ENCODE results near the gene GREB1L. TPM values are rescaled to one million over a fixed set of nuclear protein-coding genes. Genes with fewer than 3 reads are reported as not detected.
"Not testable (repeated sequence)": the region's sequence is repeated elsewhere in the genome, so short reads cannot be mapped to it uniquely, and the experiment has no call there.

The GREB1L gene
- total and polyA plus RNA-seq, 4 donors, result 1.1 to 6.0 (median 3.9) TPM

DNA sequence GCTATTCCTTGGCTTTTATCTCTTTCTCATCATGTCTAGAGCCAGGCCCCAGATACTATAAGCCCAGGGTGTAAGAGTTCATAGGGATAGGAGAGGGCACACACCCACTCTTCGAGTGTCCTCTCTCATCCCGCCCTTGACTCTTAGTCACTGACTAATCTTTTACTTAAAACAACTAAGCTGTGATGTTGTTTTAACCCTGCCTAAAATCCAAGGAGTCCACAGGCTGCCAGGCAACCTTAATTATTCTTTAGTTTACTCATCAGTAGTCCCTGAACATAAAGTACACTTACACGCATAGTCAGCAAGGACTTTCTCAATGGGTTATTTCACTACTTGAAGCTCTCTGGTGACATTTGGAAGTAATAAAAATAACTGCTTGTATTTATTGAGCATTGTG lies 28.4 kb downstream of the GREB1L start:
- Histone ChIP-seq H3K4me3 (ENCODE audit: low read length in 2 of 2) (no peak overlapping the region), H3K4me1 (ENCODE audit: control insufficient read depth in 1 of 2, insufficient read depth in 2 of 2, low read length in 2 of 2) (no peaks in the 10 kb centered on the region), H3K27ac (ENCODE audit: low read depth in 1 of 2, low read length in 2 of 2) (no peak overlapping the region), H3K27me3 (ENCODE audit: control insufficient read depth in 1 of 2, insufficient read depth in 2 of 2, low read length in 1 of 2) (no peaks in the 10 kb centered on the region), H3K9me3 (ENCODE audit: control insufficient read depth, low read length) (no peaks in the 10 kb centered on the region), H3K36me3 (ENCODE audit: control insufficient read depth in 1 of 2, insufficient read depth in 2 of 2, low read length in 1 of 2) (no peaks in the 10 kb centered on the region)
- ATAC-seq (ENCODE audit: low FRiP score) (no peak), DNase-seq (no peak)
- intact Hi-C loops (cut with DNase I), result no loop called here
- 85 to 95% methylated on average over 3 of the region's 3 CpGs for WGBS, 2 donors

DNA sequence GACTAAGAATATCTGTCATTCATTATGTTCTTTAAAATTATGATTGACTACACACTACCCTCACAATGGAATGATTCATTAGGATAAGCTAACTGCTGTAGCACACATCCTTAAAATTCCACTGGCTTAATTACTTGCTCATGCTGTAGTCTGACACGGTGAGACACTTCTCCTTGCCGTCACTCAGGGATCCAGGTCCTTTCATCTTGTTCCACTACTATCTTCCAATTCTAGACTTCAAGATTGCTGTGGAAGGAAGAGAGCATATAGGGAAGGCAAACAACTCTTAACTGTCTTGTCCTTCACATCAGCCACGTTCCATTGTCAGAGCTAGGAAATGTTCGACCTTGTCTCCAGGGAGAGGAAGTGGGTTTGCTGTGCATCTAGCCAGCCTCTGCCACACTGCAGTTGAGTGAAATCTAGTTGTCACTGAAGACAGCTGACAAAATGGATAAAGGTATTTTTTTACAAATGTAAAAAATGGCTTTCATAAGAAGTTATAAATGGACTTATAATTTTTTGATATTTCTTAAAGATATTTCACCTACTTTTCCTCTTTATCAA lies 30.1 kb downstream of the GREB1L start:
- H3K27me3 ChIP-seq (ENCODE audit: control insufficient read depth in 1 of 2, insufficient read depth in 2 of 2, low read length in 1 of 2), result no peaks in the 10 kb centered on the region
- no peak overlapping the region for H3K4me3 ChIP-seq (ENCODE audit: low read length in 2 of 2)
- H3K27ac ChIP-seq (ENCODE audit: low read depth in 1 of 2, low read length in 2 of 2), result no peak overlapping the region
- intact Hi-C loops (cut with DNase I), result no loop called here
- no peaks in the 10 kb centered on the region for H3K36me3 ChIP-seq (ENCODE audit: control insufficient read depth in 1 of 2, insufficient read depth in 2 of 2, low read length in 1 of 2)
- 76 to 79% methylated on average over 4 of the region's 4 CpGs for WGBS, 2 donors
- DNase-seq, result no peak
- H3K9me3 ChIP-seq (ENCODE audit: control insufficient read depth, low read length), result no peaks in the 10 kb centered on the region
- H3K4me1 ChIP-seq (ENCODE audit: control insufficient read depth in 1 of 2, insufficient read depth in 2 of 2, low read length in 2 of 2), result no peaks in the 10 kb centered on the region
- no peak for ATAC-seq (ENCODE audit: low FRiP score)

DNA sequence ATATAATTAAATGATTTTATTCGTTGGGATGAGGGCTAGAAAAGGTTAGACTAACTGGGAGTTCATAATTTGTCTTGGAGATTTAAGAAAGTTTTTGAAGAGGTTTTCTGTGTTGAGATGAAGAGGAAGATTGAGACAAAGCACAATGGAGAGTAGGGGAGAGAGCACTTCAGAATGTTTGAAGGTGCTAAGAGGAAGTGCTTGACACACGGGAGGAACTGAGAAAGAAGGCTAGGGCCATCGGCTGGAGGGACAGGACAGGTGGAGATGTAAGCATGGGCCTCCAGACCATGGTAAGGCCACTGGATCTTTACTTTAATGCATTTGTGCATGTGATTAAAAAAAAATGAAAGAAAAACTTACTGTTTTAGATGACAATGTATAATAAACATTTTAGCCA lies 31.5 kb downstream of the GREB1L start:
- WGBS, 2 donors, result 79 to 85% methylated on average over 3 of the region's 3 CpGs
- no peaks in the 10 kb centered on the region for H3K4me1 ChIP-seq (ENCODE audit: control insufficient read depth in 1 of 2, insufficient read depth in 2 of 2, low read length in 2 of 2)
- intact Hi-C loops (cut with DNase I), result no loop called here
- no peak for DNase-seq
- ATAC-seq (ENCODE audit: low FRiP score), result no peak
- no peaks in the 10 kb centered on the region for H3K9me3 ChIP-seq (ENCODE audit: control insufficient read depth, low read length)
- no peaks in the 10 kb centered on the region for H3K36me3 ChIP-seq (ENCODE audit: control insufficient read depth in 1 of 2, insufficient read depth in 2 of 2, low read length in 1 of 2)
- H3K27me3 ChIP-seq (ENCODE audit: control insufficient read depth in 1 of 2, insufficient read depth in 2 of 2, low read length in 1 of 2), result no peaks in the 10 kb centered on the region
- H3K27ac ChIP-seq (ENCODE audit: low read depth in 1 of 2, low read length in 2 of 2), result no peak overlapping the region
- H3K4me3 ChIP-seq (ENCODE audit: low read length in 2 of 2), result no peak overlapping the region

DNA sequence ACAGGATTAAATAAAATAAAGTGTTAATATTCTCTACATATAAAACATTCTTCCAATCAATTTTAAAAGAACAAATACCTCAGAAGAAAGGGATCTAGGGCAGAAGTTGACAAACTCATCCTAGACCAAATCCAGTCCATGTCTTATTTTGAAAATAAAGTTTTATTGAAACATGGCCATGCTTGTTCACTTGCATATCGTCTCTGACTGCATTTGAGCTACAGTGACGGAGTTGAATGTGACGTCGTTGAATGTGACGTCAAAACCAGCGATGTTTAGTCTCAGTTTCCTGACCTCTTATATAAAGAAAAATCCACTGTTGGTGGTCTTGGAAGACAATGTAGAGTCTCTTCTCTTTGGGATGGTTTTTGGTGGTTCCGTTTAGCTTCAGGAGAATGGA lies 33.6 kb downstream of the GREB1L start:
- H3K9me3 ChIP-seq (ENCODE audit: control insufficient read depth, low read length), result no peaks in the 10 kb centered on the region
- DNase-seq (no peak), ATAC-seq (ENCODE audit: low FRiP score) (no peak)
- H3K27me3 ChIP-seq (ENCODE audit: control insufficient read depth in 1 of 2, insufficient read depth in 2 of 2, low read length in 1 of 2), result no peaks in the 10 kb centered on the region
- H3K27ac ChIP-seq (ENCODE audit: low read depth in 1 of 2, low read length in 2 of 2), result no peak overlapping the region
- no peak overlapping the region for H3K4me3 ChIP-seq (ENCODE audit: low read length in 2 of 2)
- no peaks in the 10 kb centered on the region for H3K4me1 ChIP-seq (ENCODE audit: control insufficient read depth in 1 of 2, insufficient read depth in 2 of 2, low read length in 2 of 2)
- intact Hi-C loops (cut with DNase I), result no loop called here
- 91 to 96% methylated on average over 7 of the region's 7 CpGs for WGBS, 2 donors
- H3K36me3 ChIP-seq (ENCODE audit: control insufficient read depth in 1 of 2, insufficient read depth in 2 of 2, low read length in 1 of 2), result no peaks in the 10 kb centered on the region

DNA sequence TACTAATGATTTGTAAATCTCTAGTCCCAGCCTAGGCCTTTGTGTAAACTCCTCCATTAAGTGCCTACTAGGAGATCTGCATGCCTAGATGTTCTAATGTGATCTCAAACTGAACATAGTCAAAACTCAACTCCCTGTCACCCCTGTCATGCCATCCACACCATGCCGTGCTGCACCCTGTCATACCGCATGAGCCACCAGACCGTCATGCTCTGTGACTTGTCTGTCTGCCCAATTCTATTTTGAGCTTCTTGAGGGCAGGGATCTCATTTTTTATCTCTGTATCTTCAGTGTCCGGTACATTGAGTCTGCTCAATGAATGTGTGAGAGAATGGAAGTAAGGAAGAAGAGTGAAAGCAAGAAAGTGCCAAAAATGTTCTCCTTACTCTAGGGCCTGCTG lies 35.5 kb downstream of the GREB1L start:
- DNase-seq (no peak), ATAC-seq (ENCODE audit: low FRiP score) (no peak)
- Histone ChIP-seq H3K36me3 (ENCODE audit: control insufficient read depth in 1 of 2, insufficient read depth in 2 of 2, low read length in 1 of 2) (no peaks in the 10 kb centered on the region), H3K27me3 (ENCODE audit: control insufficient read depth in 1 of 2, insufficient read depth in 2 of 2, low read length in 1 of 2) (no peaks in the 10 kb centered on the region), H3K27ac (ENCODE audit: low read depth in 1 of 2, low read length in 2 of 2) (no peak overlapping the region), H3K9me3 (ENCODE audit: control insufficient read depth, low read length) (no peaks in the 10 kb centered on the region), H3K4me3 (ENCODE audit: low read length in 2 of 2) (no peak overlapping the region), H3K4me1 (ENCODE audit: control insufficient read depth in 1 of 2, insufficient read depth in 2 of 2, low read length in 2 of 2) (no peaks in the 10 kb centered on the region)
- intact Hi-C loops (cut with DNase I), result no loop called here
- 89% methylated on average over 4 of the region's 4 CpGs for WGBS, 2 donors

DNA sequence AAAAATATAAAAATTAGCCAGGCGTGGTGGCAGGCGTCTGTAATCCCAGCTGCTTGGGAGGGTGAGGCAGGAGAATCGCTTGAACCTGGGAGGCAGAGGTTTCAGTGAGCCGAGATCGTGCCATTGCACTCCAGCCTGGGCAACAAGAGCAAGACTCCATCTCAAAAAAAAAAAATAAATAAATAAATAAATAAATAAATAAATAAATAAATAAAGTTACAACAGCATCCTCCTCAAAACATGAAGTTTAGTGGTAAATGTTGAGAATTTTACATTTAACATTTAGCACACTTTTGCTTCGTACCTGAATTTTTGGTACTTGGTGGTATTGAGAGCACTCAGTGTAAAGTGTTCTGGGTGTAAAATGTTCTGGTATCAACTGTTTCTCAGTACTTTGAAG lies 36.2 kb downstream of the GREB1L start:
- DNase-seq; intact Hi-C loops (cut with DNase I); H3K36me3 ChIP-seq (ENCODE audit: control insufficient read depth in 1 of 2, insufficient read depth in 2 of 2, low read length in 1 of 2); H3K27me3 ChIP-seq (ENCODE audit: control insufficient read depth in 1 of 2, insufficient read depth in 2 of 2, low read length in 1 of 2); H3K27ac ChIP-seq (ENCODE audit: low read depth in 1 of 2, low read length in 2 of 2); H3K9me3 ChIP-seq (ENCODE audit: control insufficient read depth, low read length); ATAC-seq (ENCODE audit: low FRiP score); H3K4me1 ChIP-seq (ENCODE audit: control insufficient read depth in 1 of 2, insufficient read depth in 2 of 2, low read length in 2 of 2); H3K4me3 ChIP-seq (ENCODE audit: low read length in 2 of 2): not testable (repeated sequence)
- 92 to 98% methylated on average over 6 of the region's 6 CpGs for WGBS, 2 donors

DNA sequence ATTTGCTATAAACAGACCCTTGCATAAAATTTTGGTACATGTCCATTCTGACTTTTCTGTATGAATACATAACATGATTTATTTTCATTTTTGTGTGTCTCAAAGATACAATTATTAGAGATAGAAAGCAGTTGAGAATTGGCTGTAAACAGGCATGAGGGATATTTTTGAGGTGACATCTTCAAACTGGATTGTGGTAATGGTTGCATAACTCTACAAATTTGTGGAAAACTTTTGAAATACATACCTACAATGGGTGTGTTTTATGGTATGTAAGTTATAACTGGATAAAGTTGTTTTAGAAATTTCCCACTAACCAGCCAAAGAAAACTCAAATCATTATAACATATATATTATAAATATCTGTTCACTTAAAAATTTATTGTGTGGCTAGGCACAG lies 39.6 kb downstream of the GREB1L start:
- DNase-seq (no peak), ATAC-seq (ENCODE audit: low FRiP score) (no peak)

DNA sequence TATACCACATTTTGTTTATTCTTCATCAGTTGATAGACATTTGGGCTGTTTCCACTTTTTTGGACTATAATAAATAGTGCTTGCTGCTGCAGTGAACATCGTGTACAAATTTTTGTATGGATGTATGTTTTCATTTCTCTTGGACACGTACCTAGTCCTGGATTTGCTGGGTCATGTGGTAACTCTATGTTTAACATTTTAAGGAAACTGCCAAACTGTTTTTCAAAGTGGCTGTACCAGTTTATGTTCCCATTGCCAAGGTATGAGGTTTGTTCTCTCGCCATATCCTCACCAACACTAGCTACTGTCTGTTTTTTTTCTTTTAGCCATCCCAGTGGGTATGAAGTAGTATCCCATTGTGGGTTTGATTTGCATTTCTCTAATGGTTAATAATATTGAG lies 42.5 kb downstream of the GREB1L start:
- no peaks in the 10 kb centered on the region for H3K36me3 ChIP-seq (ENCODE audit: control insufficient read depth in 1 of 2, insufficient read depth in 2 of 2, low read length in 1 of 2)
- no peaks in the 10 kb centered on the region for H3K9me3 ChIP-seq (ENCODE audit: control insufficient read depth, low read length)
- DNase-seq (no peak), ATAC-seq (ENCODE audit: low FRiP score) (no peak)
- 7 to 9% methylated on average over 3 of the region's 3 CpGs for WGBS, 2 donors
- H3K27ac ChIP-seq (ENCODE audit: low read depth in 1 of 2, low read length in 2 of 2), result no peak overlapping the region
- no peaks in the 10 kb centered on the region for H3K27me3 ChIP-seq (ENCODE audit: control insufficient read depth in 1 of 2, insufficient read depth in 2 of 2, low read length in 1 of 2)
- peaks cover 0 to 2% of the 10 kb centered on the region in 2 donors for H3K4me1 ChIP-seq (ENCODE audit: control insufficient read depth in 1 of 2, insufficient read depth in 2 of 2, low read length in 2 of 2)
- intact Hi-C loops (cut with DNase I), result no loop called here
- no peak overlapping the region for H3K4me3 ChIP-seq (ENCODE audit: low read length in 2 of 2)

More for the DNA sequence above, 39.6 kb downstream of the GREB1L start:
- H3K4me3 ChIP-seq (ENCODE audit: low read length in 2 of 2), result no peak overlapping the region
- no peaks in the 10 kb centered on the region for H3K9me3 ChIP-seq (ENCODE audit: control insufficient read depth, low read length)
- H3K4me1 ChIP-seq (ENCODE audit: control insufficient read depth in 1 of 2, insufficient read depth in 2 of 2, low read length in 2 of 2), result peaks cover 0 to 2% of the 10 kb centered on the region in 2 donors
- H3K27ac ChIP-seq (ENCODE audit: low read depth in 1 of 2, low read length in 2 of 2), result no peak overlapping the region
- intact Hi-C loops (cut with DNase I), result no loop called here
- no peaks in the 10 kb centered on the region for H3K36me3 ChIP-seq (ENCODE audit: control insufficient read depth in 1 of 2, insufficient read depth in 2 of 2, low read length in 1 of 2)
- H3K27me3 ChIP-seq (ENCODE audit: control insufficient read depth in 1 of 2, insufficient read depth in 2 of 2, low read length in 1 of 2), result no peaks in the 10 kb centered on the region

DNA sequence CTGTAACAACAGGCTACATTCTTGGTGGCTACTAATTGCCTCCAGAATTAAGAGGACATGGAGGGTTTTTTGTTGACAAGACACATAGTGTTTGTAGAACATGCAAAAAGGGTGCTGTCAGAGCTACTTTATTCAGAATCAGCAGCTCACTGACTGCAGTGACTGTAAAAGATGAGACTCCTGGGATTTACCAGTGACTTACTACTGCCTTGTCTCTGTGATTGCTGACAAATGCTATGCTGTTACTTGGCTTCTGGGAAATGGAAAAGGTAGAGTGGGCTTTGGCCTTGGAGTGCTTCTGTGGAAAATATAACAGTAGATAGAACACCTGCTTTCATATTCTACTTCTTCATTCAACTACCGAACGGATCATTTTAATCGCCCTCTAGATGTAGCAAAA lies 47.8 kb downstream of the GREB1L start:
- intact Hi-C loops (cut with DNase I), result no loop called here
- peaks cover 2% of the 10 kb centered on the region in 2 donors for H3K4me1 ChIP-seq (ENCODE audit: control insufficient read depth in 1 of 2, insufficient read depth in 2 of 2, low read length in 2 of 2)
- DNase-seq (no peak), ATAC-seq (ENCODE audit: low FRiP score) (no peak)
- no peak overlapping the region for H3K27ac ChIP-seq (ENCODE audit: low read depth in 1 of 2, low read length in 2 of 2)
- no peaks in the 10 kb centered on the region for H3K9me3 ChIP-seq (ENCODE audit: control insufficient read depth, low read length)
- no peak overlapping the region for H3K4me3 ChIP-seq (ENCODE audit: low read length in 2 of 2)
- no peaks in the 10 kb centered on the region for H3K36me3 ChIP-seq (ENCODE audit: control insufficient read depth in 1 of 2, insufficient read depth in 2 of 2, low read length in 1 of 2)
- 98 to 99% methylated on average over 3 of the region's 3 CpGs for WGBS, 2 donors
- H3K27me3 ChIP-seq (ENCODE audit: control insufficient read depth in 1 of 2, insufficient read depth in 2 of 2, low read length in 1 of 2), result no peaks in the 10 kb centered on the region
